ENCODE results near the gene NPHS1.

The NPHS1 gene

GRCh38 chr19:35846038-35846668 is 6.2 kb downstream of the NPHS1 start:
- H3K4me3 ChIP-seq (ENCODE audit: low read depth, low read length) = no peak overlapping the region
- no peak for TF ChIP-seq CTCF (IDR thresholded peaks at IDR 0.05; ENCODE audit: low read depth, low read length)

- no peak for TF ChIP-seq CTCF (IDR thresholded peaks at IDR 0.05; ENCODE audit: low read depth, low read length)
- H3K4me3 ChIP-seq (ENCODE audit: low read depth, low read length) = no peak overlapping the region
These were observed 6.9 kb downstream of the NPHS1 start for GRCh38 chr19:35845215-35846037.

GRCh38 chr19:35844482-35845214 is 7.7 kb downstream of the NPHS1 start:
- H3K4me3 ChIP-seq (ENCODE audit: low read depth, low read length) = no peak overlapping the region
- TF ChIP-seq CTCF (IDR thresholded peaks at IDR 0.05; ENCODE audit: low read depth, low read length) = no peak

GRCh38 chr19:35843676-35844481 is 8.4 kb downstream of the NPHS1 start:
- no peak for TF ChIP-seq CTCF (IDR thresholded peaks at IDR 0.05; ENCODE audit: low read depth, low read length)
- H3K4me3 ChIP-seq (ENCODE audit: low read depth, low read length) = no peak overlapping the region

GRCh38 chr19:35842666-35843272 is 9.5 kb downstream of the NPHS1 start:
- no peak overlapping the region for H3K4me3 ChIP-seq (ENCODE audit: low read depth, low read length)

More at GRCh38 chr19:35842666-35843272, 9.5 kb downstream of the NPHS1 start:
- TF ChIP-seq CTCF (IDR thresholded peaks at IDR 0.05; ENCODE audit: low read depth, low read length) = no peak
